ENCODE results near the gene MTCL3.

The MTCL3 gene

GRCh38 chr6:127564761-127565160, 45.6 kb upstream of the MTCL3 start:
- no peak for TF ChIP-seq ZMYM4 (CRISPR knock-in tag; IDR thresholded peaks at IDR 0.05)
- peak; percentile 57; the same call in 1 of the 2 replicates for TF ChIP-seq USF2 (IDR thresholded peaks at IDR 0.05; ENCODE audit: low read depth, low read length)
- TF ChIP-seq USF2 (CRISPR knock-in tag; IDR thresholded peaks at IDR 0.05; ENCODE audit: borderline replicate concordance), result no peak
- peak; percentile 79; the same call in 1 of the 2 replicates for TF ChIP-seq RAD51 (IDR thresholded peaks at IDR 0.05; ENCODE audit: borderline replicate concordance)
- ChIA-PET POLR2A (no interaction called here), CTCF (ENCODE audit: low intra/inter-chr PET ratio, low total read pairs) (no interaction called here)
- Histone ChIP-seq H3K9me3 (ENCODE audit: low read length) (no peaks in the 10 kb centered on the region), H3K27ac (ENCODE audit: extremely low read length, insufficient read depth, low read length) (no peak overlapping the region), H3K4me2 (ENCODE audit: low read depth, low read length) (no peak overlapping the region), H3K36me3 (replicated peaks in 1 of 2; ENCODE audit: control insufficient read depth in 1 of 2, insufficient read depth in 2 of 2, low read length in 2 of 2) (no peaks in the 10 kb centered on the region), H2AFZ (ENCODE audit: low read length) (no peak overlapping the region), H3K4me1 (ENCODE audit: insufficient read depth, low read length) (no peaks in the 10 kb centered on the region), H3K79me2 (ENCODE audit: insufficient read depth, low read length) (no peaks in the 10 kb centered on the region), H3K27me3 (ENCODE audit: control insufficient read depth in 1 of 2, insufficient read depth in 2 of 2, low read length in 2 of 2) (no peaks in the 10 kb centered on the region), H4K20me1 (ENCODE audit: insufficient read depth, low read length) (no peaks in the 10 kb centered on the region), H3K4me3 (replicated peaks in 1 of 3; ENCODE audit: insufficient read depth in 1 of 3, low read depth in 2 of 3, low read length in 3 of 3) (no peak overlapping the region), H3K9ac (ENCODE audit: insufficient read depth, low read depth, low read length) (no peak overlapping the region)
- DNase-seq (ENCODE audit: low spot score) (no peak), ATAC-seq (no peak), FAIRE-seq (no peak)
- intact Hi-C loops (cut with micrococcal nuclease; ENCODE audit: unreplicated experiment) (no loop called here), in situ Hi-C loops (cut with HindIII; ENCODE audit: extremely low pct_ligation_motif_present, low pct_unique_long_range_greater_than_20kb) (no loop called here)
- WGBS (ENCODE audit: low lambda C conversion rate), result 4% methylated on average over 3 of the region's 3 CpGs
- BruUV-seq (replicated peaks), result no TSS peak

- Histone ChIP-seq H3K4me1 (ENCODE audit: insufficient read depth, low read length) (no peaks in the 10 kb centered on the region), H2AFZ (ENCODE audit: low read length) (no peak overlapping the region), H3K36me3 (replicated peaks in 1 of 2; ENCODE audit: control insufficient read depth in 1 of 2, insufficient read depth in 2 of 2, low read length in 2 of 2) (no peaks in the 10 kb centered on the region), H3K4me3 (replicated peaks in 1 of 3; ENCODE audit: insufficient read depth in 1 of 3, low read depth in 2 of 3, low read length in 3 of 3) (no peak overlapping the region), H3K9me3 (ENCODE audit: low read length) (no peaks in the 10 kb centered on the region), H4K20me1 (ENCODE audit: insufficient read depth, low read length) (no peaks in the 10 kb centered on the region), H3K79me2 (ENCODE audit: insufficient read depth, low read length) (no peaks in the 10 kb centered on the region), H3K4me2 (ENCODE audit: low read depth, low read length) (no peak overlapping the region), H3K27me3 (ENCODE audit: control insufficient read depth in 1 of 2, insufficient read depth in 2 of 2, low read length in 2 of 2) (no peaks in the 10 kb centered on the region), H3K27ac (ENCODE audit: extremely low read length, insufficient read depth, low read length) (no peak overlapping the region), H3K9ac (ENCODE audit: insufficient read depth, low read depth, low read length) (no peak overlapping the region)
- in situ Hi-C loops (cut with HindIII; ENCODE audit: extremely low pct_ligation_motif_present, low pct_unique_long_range_greater_than_20kb), result no loop called here
- DNase-seq (ENCODE audit: low spot score), result no peak
- CTCF ChIA-PET (ENCODE audit: low intra/inter-chr PET ratio, low total read pairs), result no interaction called here
- no peak for ATAC-seq
- POLR2A ChIA-PET, result no interaction called here
- FAIRE-seq, result no peak
- 0% methylated on average over 1 of the region's 1 CpG for WGBS (ENCODE audit: low lambda C conversion rate)
- no TSS peak for BruUV-seq (replicated peaks)
- intact Hi-C loops (cut with micrococcal nuclease; ENCODE audit: unreplicated experiment), result no loop called here
- TF ChIP-seq ZNF674 (CRISPR knock-in tag; IDR thresholded peaks at IDR 0.05; ENCODE audit: low read depth) (no peak), RAD51 (IDR thresholded peaks at IDR 0.05; ENCODE audit: borderline replicate concordance) (no peak), ZMAT3 (CRISPR knock-in tag; conservative IDR thresholded peaks at IDR 0.05) (no peak), DMTF1 (CRISPR knock-in tag; IDR thresholded peaks at IDR 0.05) (no peak), NR1H2 (CRISPR knock-in tag; IDR thresholded peaks at IDR 0.05; ENCODE audit: borderline replicate concordance, low read depth) (no peak), CREB3 (CRISPR knock-in tag; IDR thresholded peaks at IDR 0.05) (no peak), ZUFSP (CRISPR knock-in tag; IDR thresholded peaks at IDR 0.05; ENCODE audit: borderline replicate concordance) (no peak), HNRNPUL1 (IDR thresholded peaks at IDR 0.05; ENCODE audit: low read depth, low read length) (no peak)
Measured at GRCh38 chr6:127561660-127562059, 42.5 kb upstream of the MTCL3 start.

All from HepG2 (cell line).